SJCRH30 (cell line): ENCODE results near the gene GPR156. TPM values are rescaled to one million over a fixed set of nuclear protein-coding genes. Genes with fewer than 3 reads are reported as not detected.
"Not testable (repeated sequence)": the region's sequence is repeated elsewhere in the genome, so short reads cannot be mapped to it uniquely, and the experiment has no call there.

ENCODE experiments used
- DNase-seq, 2 experiments: peaks; one replicate each; pipeline ENCODE4 v3.0.0-alpha.2; 2015 to 2020
- H3K27ac ChIP-seq: fragments of 250-450 bp; sonication (Bioruptor Pico); 2 replicates; pipeline ENCODE4 v1.5.1; 2020; ENCODE audit warnings: mild to moderate bottlenecking, moderate library complexity
- H3K27me3 ChIP-seq: fragments of 250-450 bp; sonication (Bioruptor Pico); 2 replicates; pipeline ENCODE4 v1.5.1; 2020; ENCODE audit warnings: mild to moderate bottlenecking, moderate library complexity
- H3K36me3 ChIP-seq: fragments of 250-450 bp; sonication (Bioruptor Pico); 2 replicates; pipeline ENCODE4 v1.5.1; 2020; ENCODE audit warnings: mild to moderate bottlenecking, moderate library complexity
- H3K4me1 ChIP-seq: fragments of 250-450 bp; sonication (Bioruptor Pico); 2 replicates; pipeline ENCODE4 v1.5.1; 2020; ENCODE audit warnings: mild to moderate bottlenecking, moderate library complexity
- H3K4me3 ChIP-seq: fragments of 250-450 bp; sonication (Bioruptor Pico); 2 replicates; pipeline ENCODE4 v1.5.1; 2020; ENCODE audit warnings: mild to moderate bottlenecking, moderate library complexity
- H3K9me3 ChIP-seq: fragments of 250-450 bp; sonication (Bioruptor Pico); replicated peaks from 2 replicates; pipeline ENCODE4 v1.5.1; 2020; ENCODE audit warnings: mild to moderate bottlenecking, moderate library complexity
- total RNA-seq: library from RNA; depleted of rRNA; stranded (reverse); fragments of >200 nt; shearing (Covaris generic); gene quantifications from 2 replicates; pipeline ENCODE4 v1.2.3, GENCODE V29; 2014; rRNA removed

GPR156 gene
- 0.91 TPM in 2 replicates for total RNA-seq

DNA sequence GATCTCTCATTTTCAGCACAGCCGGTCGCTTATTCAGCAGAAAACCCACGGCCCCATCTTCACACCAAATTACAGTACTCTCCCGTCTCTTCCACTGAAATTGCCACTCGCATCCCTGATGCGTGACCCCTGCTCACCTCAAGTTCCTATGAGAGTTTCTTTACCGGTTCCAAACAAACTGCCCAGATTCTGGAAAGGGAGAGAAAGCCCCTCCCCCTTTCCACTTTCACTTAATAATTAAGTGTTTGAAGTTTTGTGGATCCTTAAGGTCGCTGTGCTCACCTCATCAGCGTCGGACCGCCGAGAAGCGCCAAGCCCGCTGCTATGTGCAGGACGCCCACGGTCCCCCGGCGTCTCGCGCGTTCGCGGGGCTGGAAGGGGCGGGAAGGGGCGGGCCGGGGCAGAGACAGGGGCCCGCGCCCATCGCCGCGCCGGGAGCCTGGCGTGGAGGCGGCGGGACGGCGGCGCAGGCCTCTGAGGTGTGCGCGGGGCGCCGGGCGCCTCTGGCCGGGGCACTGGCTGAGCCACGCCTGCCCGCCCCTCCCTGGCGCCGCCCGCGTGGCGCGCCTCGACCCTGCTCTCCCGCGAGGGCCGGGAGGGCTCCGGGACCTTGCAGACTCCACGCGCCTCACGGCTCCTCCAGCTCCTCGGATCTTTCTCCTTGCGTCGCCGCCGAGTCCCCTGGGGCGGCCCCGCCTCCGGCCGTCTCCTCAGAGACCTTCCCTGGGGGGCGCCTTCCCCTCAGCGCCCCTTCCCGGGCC is at the start of gene GPR156:
TSS of gene GPR156 (minus strand) at position 476 of the 761 bp plus-strand sequence. CDS start 41,124 bp downstream, outside the sequence.
- Histone ChIP-seq H3K4me3 (no peak within 1 kb of the TSS), H3K4me1 (no peaks in the 10 kb centered on the region), H3K9me3 (no peaks in the 10 kb centered on the region), H3K36me3 (no peaks in the 10 kb centered on the region), H3K27ac (no peak within 1 kb of the TSS), H3K27me3 (no peaks in the 10 kb centered on the region)
- DNase-seq: no peak

GRCh38 chr3:120332646-120333045 is 47.6 kb upstream of the GPR156 start:
- Histone ChIP-seq H3K36me3 (peaks cover 64% of the 10 kb centered on the region), H3K4me3 (no peak overlapping the region), H3K9me3 (0 out of 2 replicates have a peak, but pooled peaks cover 2% of the 10 kb centered on the region)

GRCh38 chr3:120331076-120331475 is 46.1 kb upstream of the GPR156 start:
- Histone ChIP-seq H3K36me3 (peaks cover 65% of the 10 kb centered on the region), H3K9me3 (no peaks in the 10 kb centered on the region), H3K27me3 (no peaks in the 10 kb centered on the region)

More at GRCh38 chr3:120332646-120333045, 47.6 kb upstream of the GPR156 start:
- Histone ChIP-seq H3K27ac (no peak overlapping the region), H3K4me1 (no peaks in the 10 kb centered on the region), H3K27me3 (no peaks in the 10 kb centered on the region)
- DNase-seq: no peak

GRCh38 chr3:120326784-120327183 is 41.8 kb upstream of the GPR156 start:
- Histone ChIP-seq H3K9me3 (no peaks in the 10 kb centered on the region), H3K27me3 (no peaks in the 10 kb centered on the region), H3K4me3 (no peak overlapping the region), H3K36me3 (peaks cover 45% of the 10 kb centered on the region), H3K4me1 (no peaks in the 10 kb centered on the region), H3K27ac (no peak overlapping the region)
- DNase-seq: no peak

More at GRCh38 chr3:120331076-120331475, 46.1 kb upstream of the GPR156 start:
- DNase-seq: no peak
- Histone ChIP-seq H3K27ac (no peak overlapping the region), H3K4me1 (no peaks in the 10 kb centered on the region), H3K4me3 (no peak overlapping the region)

DNA sequence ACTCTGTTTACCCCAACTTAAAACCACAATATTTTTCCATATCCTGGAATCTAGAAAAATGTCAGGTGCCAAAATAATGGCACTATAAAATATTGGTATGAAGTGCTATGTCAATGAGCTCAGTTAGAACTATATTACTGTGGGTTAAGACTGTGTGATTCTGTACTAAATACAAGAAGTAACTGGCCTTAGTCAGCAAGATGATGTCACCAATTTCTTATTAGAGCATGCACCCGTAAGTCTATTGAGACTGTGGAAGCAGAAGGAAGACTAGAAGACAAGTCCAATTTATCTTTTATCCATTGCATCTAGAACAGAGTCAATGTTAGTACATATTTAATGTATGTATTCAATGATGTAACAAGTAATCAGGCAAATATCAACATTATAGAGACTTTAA is 39.2 kb upstream of the GPR156 start:
- DNase-seq: no peak
- Histone ChIP-seq H3K27ac (no peak overlapping the region), H3K27me3 (no peaks in the 10 kb centered on the region), H3K4me3 (no peak overlapping the region), H3K9me3 (peaks cover 2% of the 10 kb centered on the region; the same call in 1 of the 2 replicates), H3K36me3 (peaks cover 26% of the 10 kb centered on the region), H3K4me1 (no peaks in the 10 kb centered on the region)

- H3K4me3 ChIP-seq, H3K27me3 ChIP-seq, H3K9me3 ChIP-seq, H3K27ac ChIP-seq, H3K4me1 ChIP-seq, DNase-seq: not testable (repeated sequence)
- peaks cover 22% of the 10 kb centered on the region for H3K36me3 ChIP-seq
These were observed 38.7 kb upstream of the GPR156 start for GRCh38 chr3:120323761-120324160.

- Histone ChIP-seq H3K4me1 (no peaks in the 10 kb centered on the region), H3K9me3 (peaks cover 11% of the 10 kb centered on the region), H3K36me3 (no peaks in the 10 kb centered on the region), H3K27ac (no peak overlapping the region), H3K27me3 (no peaks in the 10 kb centered on the region), H3K4me3 (no peak overlapping the region)
- DNase-seq: no peak
These were observed 27.1 kb upstream of the GPR156 start for GRCh38 chr3:120311863-120312794.

GRCh38 chr3:120306519-120307455 is 21.8 kb upstream of the GPR156 start:
- no peak overlapping the region for H3K27ac ChIP-seq
- DNase-seq: no peak

DNA sequence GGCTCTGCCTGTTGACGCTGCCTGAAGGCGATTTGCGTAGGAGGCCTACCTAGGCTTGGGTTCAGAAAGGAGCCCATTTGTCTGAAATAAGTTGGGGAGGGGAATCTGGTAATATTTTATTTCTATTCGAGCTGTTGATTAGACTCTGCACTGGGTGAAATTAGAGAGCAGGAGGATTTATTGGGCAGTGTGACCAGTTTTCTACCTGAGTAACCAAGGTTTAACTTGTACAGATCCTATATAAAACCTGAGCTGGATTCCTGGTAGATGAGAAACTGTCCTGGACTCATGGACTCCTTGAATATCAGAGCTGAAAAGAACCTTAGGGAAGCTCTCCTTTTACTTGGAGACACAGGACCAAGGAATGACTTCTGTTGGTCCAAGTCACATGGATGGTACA is 19.6 kb upstream of the GPR156 start:
- no peak for DNase-seq
- H3K9me3 ChIP-seq: no peaks in the 10 kb centered on the region
- no peak overlapping the region for H3K4me3 ChIP-seq
- no peaks in the 10 kb centered on the region for H3K36me3 ChIP-seq
- H3K27ac ChIP-seq: no peak overlapping the region
- no peaks in the 10 kb centered on the region for H3K27me3 ChIP-seq
- H3K4me1 ChIP-seq: no peaks in the 10 kb centered on the region

More at GRCh38 chr3:120306519-120307455, 21.8 kb upstream of the GPR156 start:
- Histone ChIP-seq H3K4me1 (no peaks in the 10 kb centered on the region), H3K9me3 (no peaks in the 10 kb centered on the region), H3K4me3 (no peak overlapping the region), H3K27me3 (no peaks in the 10 kb centered on the region), H3K36me3 (no peaks in the 10 kb centered on the region)

DNA sequence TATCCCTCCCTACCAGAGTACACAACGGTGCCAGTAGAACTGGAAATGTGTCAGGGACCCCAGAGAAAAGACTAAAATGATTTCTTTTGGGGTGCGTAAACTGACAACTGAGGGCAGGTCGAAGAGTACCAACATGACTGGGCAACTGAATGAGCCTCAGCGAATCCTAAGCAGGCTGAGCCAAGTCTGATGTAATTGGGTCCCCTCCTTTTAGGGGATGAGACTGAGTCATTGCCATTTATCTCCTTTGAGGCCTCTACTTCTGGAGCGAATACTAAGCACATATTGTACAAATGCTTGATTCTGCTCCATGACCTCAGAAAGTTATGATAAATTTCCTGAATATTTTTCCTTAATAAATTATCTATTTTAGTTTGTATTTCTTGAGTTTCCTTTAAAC is 17.3 kb upstream of the GPR156 start:
- no peak for DNase-seq
- no peak overlapping the region for H3K27ac ChIP-seq
- H3K27me3 ChIP-seq: no peaks in the 10 kb centered on the region
- no peaks in the 10 kb centered on the region for H3K4me1 ChIP-seq
- H3K4me3 ChIP-seq: no peak overlapping the region
- H3K36me3 ChIP-seq: no peaks in the 10 kb centered on the region
- H3K9me3 ChIP-seq: no peaks in the 10 kb centered on the region

- Histone ChIP-seq H3K27me3 (no peaks in the 10 kb centered on the region), H3K27ac (no peak overlapping the region), H3K36me3 (no peaks in the 10 kb centered on the region), H3K9me3 (no peaks in the 10 kb centered on the region), H3K4me1 (no peaks in the 10 kb centered on the region), H3K4me3 (no peak overlapping the region)
- DNase-seq: no peak
These were observed 15.9 kb upstream of the GPR156 start for GRCh38 chr3:120300971-120301370.

GRCh38 chr3:120299403-120299802 is 14.4 kb upstream of the GPR156 start:
- H3K4me1 ChIP-seq: no peaks in the 10 kb centered on the region
- no peak overlapping the region for H3K4me3 ChIP-seq
- no peak for DNase-seq
- H3K9me3 ChIP-seq: no peaks in the 10 kb centered on the region; the same call in 1 of the 2 replicates
- H3K36me3 ChIP-seq: no peaks in the 10 kb centered on the region
- no peak overlapping the region for H3K27ac ChIP-seq
- no peaks in the 10 kb centered on the region for H3K27me3 ChIP-seq

- peaks cover under 1% of the 10 kb centered on the region; the same call in 1 of the 2 replicates for H3K9me3 ChIP-seq
- H3K4me1 ChIP-seq: no peaks in the 10 kb centered on the region
- DNase-seq: no peak
- H3K36me3 ChIP-seq: no peaks in the 10 kb centered on the region
- H3K4me3 ChIP-seq: no peak overlapping the region
- H3K27ac ChIP-seq: no peak overlapping the region
- no peaks in the 10 kb centered on the region for H3K27me3 ChIP-seq
These were observed 14.0 kb upstream of the GPR156 start for GRCh38 chr3:120298996-120299395.

DNA sequence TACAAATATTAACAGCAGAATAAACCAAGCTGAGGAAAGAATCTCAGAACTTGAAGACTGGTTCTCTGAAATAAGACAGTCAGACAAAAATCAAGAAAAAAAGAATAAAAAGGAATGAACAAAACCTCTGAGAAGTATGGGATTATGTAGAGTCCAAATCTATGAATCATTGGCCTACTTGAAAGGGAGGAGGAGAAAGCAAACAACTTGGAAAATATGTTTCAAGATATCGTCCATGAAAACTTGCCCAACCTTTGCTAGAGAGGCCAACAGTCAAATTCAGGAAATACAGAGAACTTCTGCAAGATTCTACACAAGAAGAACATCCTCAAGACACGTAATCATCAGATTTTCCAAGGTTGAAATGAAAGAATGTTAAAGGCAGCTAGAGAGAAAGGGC is 6.5 kb upstream of the GPR156 start:
- not testable (repeated sequence) for DNase-seq, H3K4me1 ChIP-seq, H3K27me3 ChIP-seq, H3K27ac ChIP-seq, H3K4me3 ChIP-seq, H3K36me3 ChIP-seq, H3K9me3 ChIP-seq
